SJCRH30 (cell line): Measurements from ENCODE around the gene LRRC37A2. TPM values are rescaled to one million over a fixed set of nuclear protein-coding genes. Genes with fewer than 3 reads are reported as not detected.
"Not testable (repeated sequence)": the region's sequence is repeated elsewhere in the genome, so short reads cannot be mapped to it uniquely, and the experiment has no call there.

Experiments
- DNase-seq, 2 experiments: peaks; one replicate each; pipeline ENCODE4 v3.0.0-alpha.2; 2015 to 2020
- H3K27ac ChIP-seq: fragments of 250-450 bp; sonication (Bioruptor Pico); 2 replicates; pipeline ENCODE4 v1.5.1; 2020; ENCODE audit warnings: mild to moderate bottlenecking, moderate library complexity
- H3K27me3 ChIP-seq: fragments of 250-450 bp; sonication (Bioruptor Pico); 2 replicates; pipeline ENCODE4 v1.5.1; 2020; ENCODE audit warnings: mild to moderate bottlenecking, moderate library complexity
- H3K36me3 ChIP-seq: fragments of 250-450 bp; sonication (Bioruptor Pico); 2 replicates; pipeline ENCODE4 v1.5.1; 2020; ENCODE audit warnings: mild to moderate bottlenecking, moderate library complexity
- H3K4me1 ChIP-seq: fragments of 250-450 bp; sonication (Bioruptor Pico); 2 replicates; pipeline ENCODE4 v1.5.1; 2020; ENCODE audit warnings: mild to moderate bottlenecking, moderate library complexity
- H3K4me3 ChIP-seq: fragments of 250-450 bp; sonication (Bioruptor Pico); 2 replicates; pipeline ENCODE4 v1.5.1; 2020; ENCODE audit warnings: mild to moderate bottlenecking, moderate library complexity
- H3K9me3 ChIP-seq: fragments of 250-450 bp; sonication (Bioruptor Pico); replicated peaks from 2 replicates; pipeline ENCODE4 v1.5.1; 2020; ENCODE audit warnings: mild to moderate bottlenecking, moderate library complexity
- total RNA-seq: library from RNA; depleted of rRNA; stranded (reverse); fragments of >200 nt; shearing (Covaris generic); gene quantifications from 2 replicates; pipeline ENCODE4 v1.2.3, GENCODE V29; 2014; rRNA removed

Gene LRRC37A2
- total RNA-seq, 1 experiment from 2014 or later = 13.4 TPM

DNA sequence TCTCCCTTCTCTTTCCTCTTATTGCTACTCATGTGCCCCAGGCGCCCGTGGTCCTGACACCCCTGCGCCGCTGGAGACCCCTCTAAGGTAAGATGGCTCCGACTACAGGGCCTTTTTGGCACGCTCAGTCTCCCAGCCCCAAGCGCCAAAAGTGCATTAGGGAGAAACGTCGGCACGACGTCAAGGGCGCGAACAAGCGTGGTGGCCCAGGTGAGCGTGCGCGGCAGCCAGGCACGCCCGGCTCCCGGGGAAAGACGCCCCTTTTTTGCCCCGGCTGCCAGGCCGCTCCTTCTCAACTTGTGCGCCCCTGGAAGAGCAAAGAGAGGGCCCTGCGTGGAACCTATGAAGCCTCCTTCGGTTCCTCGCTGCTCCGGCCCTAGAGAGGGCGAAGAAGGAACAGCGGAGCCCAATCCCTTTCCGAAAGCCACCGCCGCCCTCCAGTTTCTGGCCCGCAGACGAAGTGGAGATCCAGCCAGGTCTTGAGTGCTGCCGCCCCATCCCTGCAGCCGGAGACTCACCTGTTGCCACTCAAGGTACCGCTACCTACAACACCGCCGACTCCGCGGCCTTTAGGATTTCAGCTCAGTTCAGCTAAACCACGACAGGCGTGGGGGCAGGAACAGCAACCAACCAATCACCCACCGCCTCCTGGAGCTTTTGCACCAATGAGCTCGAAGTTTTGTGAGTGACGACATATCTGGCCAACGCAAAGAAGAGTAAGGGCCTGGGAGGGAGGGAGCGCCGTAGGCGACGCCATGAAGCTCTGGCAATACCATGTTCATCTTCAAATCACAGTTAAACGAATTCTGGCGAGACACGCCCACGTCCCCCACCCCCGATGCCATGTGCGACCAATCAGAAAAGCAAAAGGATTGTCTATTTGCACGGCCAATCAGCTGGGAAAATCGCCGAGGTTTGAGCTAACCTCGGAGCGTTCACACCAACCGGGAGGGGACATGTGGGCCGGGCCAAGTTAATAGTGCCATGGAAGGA lies 67.1 kb downstream of the LRRC37A2 start, which contains the start of gene ARL17A:
Gene ARL17A (minus strand): TSS at position 609 of the 993 bp plus-strand sequence. CDS start 3,369 bp downstream, outside the sequence.
- DNase-seq = peak in 1 of 2 experiments; percentile 92
- H3K4me3 ChIP-seq, H3K27me3 ChIP-seq, H3K36me3 ChIP-seq, H3K27ac ChIP-seq, H3K4me1 ChIP-seq, H3K9me3 ChIP-seq: not testable (repeated sequence)

DNA sequence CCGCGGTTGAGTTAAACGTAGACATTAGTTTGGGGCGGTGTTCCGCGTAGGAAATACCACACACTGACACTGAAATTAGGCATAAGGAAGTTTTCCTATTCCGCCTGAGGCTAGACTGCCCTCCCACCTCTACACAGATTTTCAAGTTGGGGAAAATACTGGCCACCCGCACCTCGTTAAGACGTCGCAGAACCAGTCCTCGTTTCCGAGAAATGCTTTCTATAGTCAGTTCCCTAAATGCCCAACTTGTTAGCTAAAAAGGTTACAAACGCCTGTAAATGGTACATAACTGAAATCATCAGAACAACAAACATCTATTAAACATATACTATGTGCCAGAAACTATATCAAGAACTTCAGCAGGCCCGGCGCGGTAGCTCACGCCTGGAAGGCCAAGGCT lies 67.8 kb downstream of the LRRC37A2 start:
- not testable (repeated sequence) for H3K9me3 ChIP-seq, DNase-seq, H3K36me3 ChIP-seq, H3K4me3 ChIP-seq, H3K27me3 ChIP-seq, H3K27ac ChIP-seq, H3K4me1 ChIP-seq

DNA sequence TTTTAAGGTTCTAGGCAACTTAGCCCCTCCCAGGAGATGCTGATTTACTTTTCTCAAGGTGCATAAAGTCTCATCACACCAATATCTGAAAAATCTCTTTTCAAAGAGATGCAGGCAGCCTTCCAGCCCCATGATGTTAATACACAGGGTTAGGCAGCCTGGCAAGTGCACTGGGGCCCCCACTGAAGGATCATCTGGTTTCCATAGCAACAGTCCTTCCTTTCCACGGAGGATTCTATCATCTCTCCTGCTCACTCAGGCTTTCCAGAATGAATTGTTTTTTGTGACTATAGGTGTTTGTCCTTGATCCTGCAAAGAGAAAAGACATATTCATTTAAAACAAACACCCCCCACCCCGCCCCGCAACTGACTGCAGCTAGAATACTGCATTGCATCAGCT lies 73.2 kb downstream of the LRRC37A2 start:
- not testable (repeated sequence) for H3K27me3 ChIP-seq, DNase-seq, H3K4me1 ChIP-seq

DNA sequence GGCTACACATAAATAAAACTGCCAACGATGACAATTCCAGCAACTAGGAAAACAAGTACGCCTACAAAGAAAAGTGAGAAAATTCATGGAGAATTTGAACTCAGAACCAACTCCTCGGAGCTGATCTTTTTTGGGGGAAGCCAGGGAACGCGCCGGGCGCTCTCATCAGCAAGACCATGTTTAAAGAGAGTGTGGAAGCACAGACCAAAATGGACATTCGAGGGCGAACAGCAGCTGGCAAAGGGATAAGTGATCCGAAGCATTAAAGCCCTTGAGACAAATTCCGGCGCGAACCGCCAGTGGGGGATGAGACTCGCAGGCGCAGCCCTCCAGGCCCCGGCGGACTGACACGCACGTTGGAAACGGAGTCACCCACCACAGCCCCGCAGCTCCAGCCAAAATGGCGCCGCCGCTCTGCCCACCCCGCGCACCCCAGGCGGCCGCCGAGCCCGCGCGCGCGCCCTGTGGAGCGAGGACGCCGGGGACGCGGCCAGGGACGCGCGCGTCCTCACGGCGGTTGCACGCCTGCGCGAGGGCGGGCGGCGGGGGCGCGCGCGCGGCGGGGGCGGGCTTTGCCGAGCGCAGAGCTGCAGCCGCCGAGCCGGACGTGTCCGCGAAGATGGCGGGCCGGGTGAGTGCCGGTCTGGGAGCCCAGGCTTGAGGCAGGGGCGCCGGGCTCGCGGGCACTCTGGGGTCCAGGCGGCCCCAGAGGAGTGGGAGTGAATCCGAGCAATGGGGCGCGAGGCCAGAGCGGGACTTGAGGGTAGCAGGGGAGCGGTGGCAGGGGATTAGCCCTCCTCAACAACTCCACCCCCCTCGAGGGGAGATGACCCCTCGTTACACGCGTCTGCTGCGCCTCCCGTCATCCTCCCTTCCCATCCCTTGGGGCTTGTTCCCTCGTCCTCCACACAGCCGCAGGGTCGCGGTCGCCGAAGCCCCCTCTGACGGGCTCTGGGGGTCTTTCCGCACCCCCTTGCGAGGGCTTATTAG lies 78.2 kb downstream of the LRRC37A2 start, which contains the start of gene NSF:
Gene NSF (plus strand): TSS at position 513 of the 990 bp plus-strand sequence. CDS start 107 bp downstream, at position 620.
- H3K4me1 ChIP-seq, H3K9me3 ChIP-seq, H3K27me3 ChIP-seq, H3K36me3 ChIP-seq, H3K4me3 ChIP-seq, H3K27ac ChIP-seq, DNase-seq: not testable (repeated sequence)

More for the DNA sequence above, 73.2 kb downstream of the LRRC37A2 start:
- not testable (repeated sequence) for H3K9me3 ChIP-seq, H3K27ac ChIP-seq, H3K4me3 ChIP-seq, H3K36me3 ChIP-seq

DNA sequence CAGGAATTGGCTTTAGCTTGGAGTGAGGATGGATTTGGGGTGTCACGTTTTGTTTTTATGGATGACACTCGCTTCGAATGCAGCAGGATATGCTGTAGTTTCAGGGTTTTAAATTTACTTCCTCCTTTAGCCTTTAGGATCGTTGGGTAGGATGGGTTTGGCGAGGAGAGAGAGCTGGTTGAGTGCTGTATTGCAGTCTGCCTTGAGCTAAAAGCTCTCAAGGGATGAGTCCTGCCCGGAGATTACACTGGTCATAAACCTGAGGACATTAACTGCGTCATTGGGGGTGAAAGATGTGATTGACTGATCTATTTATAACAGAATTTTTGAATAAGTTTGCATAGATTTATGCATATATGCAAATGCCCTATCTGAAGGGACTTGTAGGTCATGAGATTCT lies 79.1 kb downstream of the LRRC37A2 start:
- H3K4me3 ChIP-seq, H3K27me3 ChIP-seq, H3K4me1 ChIP-seq, DNase-seq, H3K36me3 ChIP-seq, H3K9me3 ChIP-seq, H3K27ac ChIP-seq: not testable (repeated sequence)

DNA sequence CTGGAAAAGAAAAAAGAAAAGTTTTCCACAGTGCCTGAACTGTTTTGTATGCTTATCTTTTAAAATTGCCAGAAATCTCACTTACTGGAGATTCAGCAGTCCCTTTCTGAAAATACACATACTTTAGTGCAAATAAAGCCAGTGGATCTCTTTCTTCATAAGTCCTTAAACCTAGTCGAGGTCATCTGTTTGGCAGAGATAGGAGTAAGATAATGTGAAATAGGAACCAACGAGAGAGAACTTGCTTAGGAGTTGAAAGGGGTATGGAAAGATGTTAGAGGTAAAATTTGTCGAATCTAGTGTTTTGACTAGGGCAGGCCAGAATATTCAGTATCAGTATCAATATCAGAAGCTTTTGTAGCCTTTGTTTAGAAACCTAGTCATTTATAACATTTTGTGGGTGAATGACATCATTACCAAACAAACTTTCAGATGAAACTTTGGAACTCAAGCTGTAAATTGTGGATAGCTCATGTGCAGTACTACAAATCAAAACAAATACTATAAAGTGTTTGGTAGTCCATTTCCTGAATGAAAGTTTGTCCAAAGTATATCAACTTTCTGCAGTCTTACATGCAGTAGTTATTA lies 86.2 kb downstream of the LRRC37A2 start:
- H3K4me1 ChIP-seq, H3K36me3 ChIP-seq, H3K27ac ChIP-seq, H3K27me3 ChIP-seq, H3K9me3 ChIP-seq, DNase-seq, H3K4me3 ChIP-seq: not testable (repeated sequence)

DNA sequence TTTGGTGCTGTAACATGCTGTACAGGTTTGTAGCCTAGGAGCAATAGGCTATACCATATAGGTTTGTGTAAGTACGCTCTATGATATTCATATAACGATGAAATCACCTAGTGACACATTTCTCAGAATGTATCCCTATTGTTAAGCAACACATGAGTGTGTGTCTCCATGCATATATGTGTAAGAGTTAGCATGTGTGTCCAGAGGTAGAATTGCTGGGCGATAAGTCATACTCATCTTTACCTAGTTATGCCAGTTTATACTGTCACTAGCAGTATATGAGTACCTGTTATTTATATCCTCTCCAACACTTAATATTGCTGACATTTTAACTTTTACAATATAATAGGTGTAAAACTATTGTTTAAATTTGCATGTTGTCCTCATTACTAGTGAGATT lies 88.5 kb downstream of the LRRC37A2 start:
- H3K27ac ChIP-seq, H3K4me3 ChIP-seq: not testable (repeated sequence)

DNA sequence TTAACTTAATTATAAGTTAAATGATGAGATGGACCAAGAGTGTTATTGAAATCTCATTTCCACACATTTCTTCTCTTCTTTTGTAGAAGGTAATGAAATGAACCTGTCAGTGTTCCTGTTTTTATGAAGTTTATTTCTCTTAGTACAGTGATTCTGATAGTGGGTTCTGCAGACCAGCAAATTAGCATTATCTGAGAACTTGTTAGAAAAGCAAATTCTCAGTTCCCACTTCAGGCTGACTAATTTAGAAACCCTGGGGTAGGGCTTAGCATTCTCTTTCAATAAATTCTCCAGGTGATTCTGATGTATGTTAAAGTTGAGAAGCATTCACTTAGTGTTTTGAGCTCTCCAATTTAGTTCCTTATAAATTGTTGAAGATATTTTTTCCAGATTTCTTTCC lies 90.9 kb downstream of the LRRC37A2 start:
- not testable (repeated sequence) for H3K27me3 ChIP-seq, H3K36me3 ChIP-seq, H3K4me1 ChIP-seq, DNase-seq, H3K9me3 ChIP-seq, H3K27ac ChIP-seq, H3K4me3 ChIP-seq

More for the DNA sequence above, 88.5 kb downstream of the LRRC37A2 start:
- H3K27me3 ChIP-seq, DNase-seq, H3K4me1 ChIP-seq, H3K36me3 ChIP-seq, H3K9me3 ChIP-seq: not testable (repeated sequence)

Other genes with a start within 250 kb of the LRRC37A2 start
- 3.8 and 4.0 TPM in 2 replicates for gene LRRC37A, start 217.3 kb upstream of the LRRC37A2 start, total RNA-seq
- 33.0 and 35.1 TPM in 2 replicates for gene ARL17B, start 150.7 kb upstream of the LRRC37A2 start, total RNA-seq
- gene ARL17A, start 67.2 kb downstream of the LRRC37A2 start, total RNA-seq = 23.6 and 30.4 TPM in 2 replicates
- gene NSF, start 78.2 kb downstream of the LRRC37A2 start, total RNA-seq = 56.1 and 63.3 TPM in 2 replicates